Stimulated activated CD8-positive, alpha-beta memory T cell treated with anti-CD3 and anti-CD28 coated beads, Interleukin-15, amount 100 ng/mL, for 4 hours (primary cell): ENCODE measurements around the gene BCL11A.

Experiments used
- DNase-seq, 2 donors: peaks; one replicate each; pipeline ENCODE4 v3.0.0-alpha.2; 2020; ENCODE audit warnings: low read depth in 2 of 2

Gene BCL11A

GRCh38 chr2:60486067-60486466 lies 67.4 kb downstream of the BCL11A start:
- no peak for DNase-seq

- DNase-seq = no peak
Observed at GRCh38 chr2:60485550-60485949, 67.9 kb downstream of the BCL11A start.

- no peak for DNase-seq
Observed at GRCh38 chr2:60485055-60485454, 68.4 kb downstream of the BCL11A start.

GRCh38 chr2:60484133-60484645 lies 69.3 kb downstream of the BCL11A start:
- no peak for DNase-seq

GRCh38 chr2:60483401-60483800 lies 70.1 kb downstream of the BCL11A start:
- no peak for DNase-seq

GRCh38 chr2:60482222-60482621 lies 71.2 kb downstream of the BCL11A start:
- no peak for DNase-seq

- no peak for DNase-seq
Observed at GRCh38 chr2:60481257-60481656, 72.2 kb downstream of the BCL11A start.

GRCh38 chr2:60480089-60480773 lies 73.2 kb downstream of the BCL11A start:
- DNase-seq = no peak

- DNase-seq = no peak
Observed at GRCh38 chr2:60479226-60480088, 74.0 kb downstream of the BCL11A start.

- DNase-seq = no peak
Observed at GRCh38 chr2:60478660-60479059, 74.8 kb downstream of the BCL11A start.

GRCh38 chr2:60476206-60476954 lies 77.1 kb downstream of the BCL11A start:
- DNase-seq = no peak

GRCh38 chr2:60475123-60475830 lies 78.2 kb downstream of the BCL11A start:
- DNase-seq = no peak

- DNase-seq = no peak
Observed at GRCh38 chr2:60474301-60474700, 79.2 kb downstream of the BCL11A start.

- DNase-seq = no peak
Observed at GRCh38 chr2:60473546-60473945, 79.9 kb downstream of the BCL11A start.

- no peak for DNase-seq
Observed at GRCh38 chr2:60472663-60473289, 80.7 kb downstream of the BCL11A start.

- DNase-seq = no peak
Observed at GRCh38 chr2:60472041-60472440, 81.4 kb downstream of the BCL11A start.

- DNase-seq = no peak
Observed at GRCh38 chr2:60470340-60470739, 83.1 kb downstream of the BCL11A start.

GRCh38 chr2:60469536-60470317 lies 83.7 kb downstream of the BCL11A start:
- no peak for DNase-seq

- no peak for DNase-seq
Observed at GRCh38 chr2:60468382-60469085, 84.9 kb downstream of the BCL11A start.
